Natural killer cell (primary cell): Measurements from ENCODE around the gene CBARP. TPM values are rescaled to one million over a fixed set of nuclear protein-coding genes. Genes with fewer than 3 reads are reported as not detected.

Experiments
- ATAC-seq, 3 donors: fragments of 150-1000 bp in 2 of 3; fragments of 200-7000 bp in 1 of 3; cut with Tn5 transposase; 1 replicate in 1 of 3; 2 replicates in 2 of 3; pipeline ENCODE4 v1.10.0; 2021; ENCODE audit warnings: mild to moderate bottlenecking in 2 of 3, moderate library complexity in 2 of 3
- DNase-seq, 2 donors: peaks; one replicate each; pipeline versions ENCODE4 v3.0.0 to v3.0.0-alpha.2; 2013 to 2021; ENCODE audit warnings: mixed read lengths in 1 of 2
- H3K27ac ChIP-seq: one replicate; pipeline ENCODE4 v1.5.1; 2013; ENCODE audit warnings: mild to moderate bottlenecking, low read length
- H3K27me3 ChIP-seq: one replicate; pipeline ENCODE4 v1.6.1; 2013; ENCODE audit warnings: low read length; ENCODE audit not compliant: control insufficient read depth, insufficient read depth
- H3K36me3 ChIP-seq: one replicate; pipeline ENCODE4 v1.6.1; 2013; ENCODE audit warnings: low read length; ENCODE audit not compliant: control insufficient read depth, insufficient read depth
- H3K4me1 ChIP-seq: one replicate; pipeline ENCODE4 v1.6.1; 2013; ENCODE audit warnings: low read length; ENCODE audit not compliant: control insufficient read depth, insufficient read depth
- H3K4me3 ChIP-seq: one replicate; pipeline ENCODE4 v1.5.1; 2013; ENCODE audit warnings: low read length
- H3K9me3 ChIP-seq: one replicate; pipeline ENCODE4 v1.6.1; 2013; ENCODE audit warnings: low read length; ENCODE audit not compliant: control insufficient read depth, insufficient read depth
- H3K27ac Mint-ChIP-seq, 2 donors: one replicate each; pipeline ENCODE4 v1.8.0; 2022; ENCODE audit warnings: mild to moderate bottlenecking in 2 of 2, mixed read lengths in 2 of 2, moderate library complexity in 1 of 2
- H3K27me3 Mint-ChIP-seq, 2 donors: one replicate each; pipeline ENCODE4 v1.8.0; 2022; ENCODE audit warnings: low read depth in 2 of 2, mixed read lengths in 2 of 2
- H3K36me3 Mint-ChIP-seq: one replicate; pipeline ENCODE4 v1.8.0; 2022; ENCODE audit warnings: mixed read lengths
- H3K4me1 Mint-ChIP-seq, 2 donors: one replicate each; pipeline ENCODE4 v1.8.0; 2022; ENCODE audit warnings: mixed read lengths in 2 of 2
- H3K4me3 Mint-ChIP-seq: one replicate; pipeline ENCODE4 v1.8.0; 2022; ENCODE audit warnings: mild to moderate bottlenecking, moderate library complexity, mixed read lengths
- H3K9me3 Mint-ChIP-seq, 2 donors: one replicate each; pipeline ENCODE4 v1.8.0; 2022; ENCODE audit warnings: mixed read lengths in 2 of 2
- CTCF ChIP-seq: fragments of 200-600 bp; IDR thresholded peaks from one replicate; pipeline ENCODE4 v1.8.0; 2022; ENCODE audit warnings: antibody characterized with exemption
- WGBS: methylation state at CpG from one replicate; pipeline ENCODE4 v1.1.7; 2013; ENCODE audit warnings: missing lambda C conversion rate; ENCODE audit not compliant: insufficient coverage; 5-methylcytosine and 5-hydroxymethylcytosine counted together
- intact Hi-C: fragments of 100-400 bp; cut with micrococcal nuclease; formaldehyde crosslinking; loops from one replicate; pipeline ENCODE4 v1.14.2; 2022
- total RNA-seq, 4 donors: library from RNA; stranded (reverse); fragments of 120-200 nt in 1 of 4; gene quantifications; one replicate each; pipeline versions ENCODE4 v1.2.3 to v1.2.4, GENCODE V29; 2013 to 2022

CBARP gene
- total RNA-seq, 3 donors from 2014 or later (not counting 1 experiment from before 2014, with no cell fraction given) = 0.14 to 0.41 TPM; not detected in 1

- peak overlapping the region; percentile 84 for H3K4me3 Mint-ChIP-seq
- peak overlapping the region; percentile 67 to 86 for H3K27ac Mint-ChIP-seq
- H3K4me3 ChIP-seq = no peak overlapping the region
- DNase-seq (peak in 1 of 2 donors; percentile 38), ATAC-seq (no peak)
- no peak for TF ChIP-seq CTCF
- peaks cover 18% of the 10 kb centered on the region for H3K27me3 ChIP-seq
- no peak overlapping the region for H3K27ac ChIP-seq
- intact Hi-C loops = no loop called here
- H3K36me3 ChIP-seq = peaks cover 5% of the 10 kb centered on the region
- H3K27me3 Mint-ChIP-seq = peaks cover 10 to 14% of the 10 kb centered on the region in 2 donors
- no peaks in the 10 kb centered on the region for H3K9me3 ChIP-seq
- peaks cover 57% of the 10 kb centered on the region for H3K4me1 ChIP-seq
- peaks cover 17 to 29% of the 10 kb centered on the region in 2 donors for H3K4me1 Mint-ChIP-seq
- no peaks in the 10 kb centered on the region for H3K9me3 Mint-ChIP-seq
- WGBS = 84% methylated on average over 11 of the region's 11 CpGs
- no peaks in the 10 kb centered on the region for H3K36me3 Mint-ChIP-seq
Measured at GRCh38 chr19:1239420-1239795, 1.6 kb upstream of the CBARP start.

- Histone ChIP-seq H3K9me3 (no peaks in the 10 kb centered on the region), H3K36me3 (no peaks in the 10 kb centered on the region), H3K27me3 (peaks cover 18% of the 10 kb centered on the region), H3K27ac (no peak overlapping the region), H3K4me3 (no peak overlapping the region), H3K4me1 (peaks cover 50% of the 10 kb centered on the region)
- H3K36me3 Mint-ChIP-seq = no peaks in the 10 kb centered on the region
- no peak for TF ChIP-seq CTCF
- H3K27ac Mint-ChIP-seq = peak overlapping the region; percentile 67 to 86
- ATAC-seq (no peak), DNase-seq (peak in 1 of 2 donors; percentile 45)
- H3K4me3 Mint-ChIP-seq = peak overlapping the region; percentile 84
- H3K4me1 Mint-ChIP-seq = peaks cover 16 to 28% of the 10 kb centered on the region in 2 donors
- no peaks in the 10 kb centered on the region for H3K9me3 Mint-ChIP-seq
- peaks cover 10 to 14% of the 10 kb centered on the region in 2 donors for H3K27me3 Mint-ChIP-seq
- 60% methylated on average over 34 of the region's 34 CpGs for WGBS
- intact Hi-C loops = no loop called here
Measured at GRCh38 chr19:1238369-1239303, 831 bp upstream of the CBARP start.

GRCh38 chr19:1237027-1237659, 662 bp downstream of the CBARP start:
- Histone ChIP-seq H3K27me3 (peaks cover 18% of the 10 kb centered on the region), H3K27ac (no peak overlapping the region), H3K36me3 (no peaks in the 10 kb centered on the region), H3K9me3 (no peaks in the 10 kb centered on the region), H3K4me1 (peaks cover 36% of the 10 kb centered on the region), H3K4me3 (no peak overlapping the region)
- Mint-ChIP-seq H3K27me3 (peaks cover 10 to 14% of the 10 kb centered on the region in 2 donors), H3K36me3 (no peaks in the 10 kb centered on the region), H3K4me1 (peaks cover 16 to 24% of the 10 kb centered on the region in 2 donors), H3K9me3 (no peaks in the 10 kb centered on the region), H3K4me3 (peak overlapping the region; percentile 65), H3K27ac (no peak overlapping the region)
- under 1% methylated on average over 60 of the region's 60 CpGs for WGBS
- ATAC-seq = no peak
- TF ChIP-seq CTCF = no peak
- DNase-seq = peak in 1 of 2 donors; percentile 45
- intact Hi-C loops = no loop called here
